HCT116 (cell line): ENCODE measurements around the gene DNAJB13. TPM values are rescaled to one million over a fixed set of nuclear protein-coding genes. Genes with fewer than 3 reads are reported as not detected.

Experiments
- ATAC-seq: fragments of 200-7000 bp; cut with Tn5 transposase; 2 replicates; pipeline ENCODE4 v1.9.1; 2020; ENCODE audit warnings: mild to moderate bottlenecking, moderate library complexity
- BruUV-seq: library from RNA; stranded (reverse); fragments of 400-500 nt; replicated peaks from 2 replicates; lab custom pipeline; 2021; lab: Mats Ljungman, UMichigan
- CTCF ChIA-PET: fragments of 300-600 bp; sonication (Branson Sonifier 250); formaldehyde crosslinking; loops from one replicate; lab custom pipeline; 2021; ENCODE audit warnings: antibody characterized with exemption; lab: Charles Lee
- POLR2A ChIA-PET: fragments of 300-600, 350-600 bp; sonication (Branson Sonifier 250); formaldehyde crosslinking; loops from one replicate; lab custom pipeline; 2021; ENCODE audit warnings: antibody characterized with exemption; lab: Charles Lee
- RAD21 ChIA-PET, 2 experiments: fragments of 300-600 bp; sonication (Branson Sonifier 250); formaldehyde crosslinking; loops; one replicate each; lab custom pipeline; 2023; ENCODE audit warnings: low total read pairs in 2 of 2; ENCODE audit not compliant: uncharacterized antibody in 2 of 2, unreplicated experiment in 2 of 2, low non-redundant PET in 1 of 2; lab: Charles Lee
- DNase-seq: peaks from one replicate; pipeline ENCODE4 v3.0.0-alpha.2; 2010; ENCODE audit warnings: low read depth, low spot score
- H2AFZ ChIP-seq: fragments of 200-600 bp; shearing (Covaris generic), sonication (generic); 2 replicates; pipeline ENCODE4 v1.6.1; 2017; ENCODE audit warnings: low read depth, mixed run types, mixed read lengths, antibody characterized with exemption, low read length; ENCODE audit not compliant: poor library complexity, severe bottlenecking
- H3K27ac ChIP-seq: 2 replicates; pipeline ENCODE4 v1.5.1; 2012; ENCODE audit warnings: low read depth, low read length
- H3K27me3 ChIP-seq: fragments of 200-600 bp; sonication (generic); 2 replicates; pipeline ENCODE4 v1.6.1; 2016; ENCODE audit warnings: mixed run types, low read length, mixed read lengths; ENCODE audit not compliant: insufficient read depth
- H3K36me3 ChIP-seq, 2 experiments: fragments of 200-500 bp in 1 of 2; fragments of 200-600 bp in 1 of 2; sonication (Bioruptor generic) in 1 of 2; sonication (generic) in 1 of 2; 2 replicates each; pipeline versions ENCODE4 v1.5.1 to v1.6.1; 2014 to 2016; ENCODE audit warnings: low read length in 2 of 2, inconsistent platforms in 1 of 2, mixed read lengths in 1 of 2, mixed run types in 1 of 2; ENCODE audit not compliant: insufficient read depth in 2 of 2, control insufficient read depth in 1 of 2
- H3K4me1 ChIP-seq, 2 experiments: fragments of 200-600 bp in 1 of 2; sonication (generic) in 1 of 2; 2 replicates each; pipeline versions ENCODE4 v1.5.1 to v1.6.1; 2012 to 2017; ENCODE audit warnings: low read length in 2 of 2, inconsistent platforms in 1 of 2, mild to moderate bottlenecking in 1 of 2, mixed read lengths in 1 of 2, mixed run types in 1 of 2, moderate library complexity in 1 of 2; ENCODE audit not compliant: insufficient read depth in 2 of 2, control insufficient read depth in 1 of 2
- H3K4me2 ChIP-seq: fragments of 200-600 bp; sonication (generic); 2 replicates; pipeline ENCODE4 v1.6.1; 2017; ENCODE audit warnings: mixed run types, low read length, mixed read lengths
- H3K4me3 ChIP-seq, 2 experiments: fragments of 200-600 bp in 1 of 2; sonication (generic) in 1 of 2; replicated peaks in 1 of 2; 2 replicates each; pipeline ENCODE4 v1.5.1; 2011 to 2016; ENCODE audit warnings: low read length in 2 of 2, control low read depth in 1 of 2, low read depth in 1 of 2, mild to moderate bottlenecking in 1 of 2, mixed read lengths in 1 of 2, mixed run types in 1 of 2
- H3K79me2 ChIP-seq: fragments of 200-600 bp; sonication (generic); 2 replicates; pipeline ENCODE4 v1.6.1; 2017; ENCODE audit warnings: mild to moderate bottlenecking, mixed run types, low read length, moderate library complexity, mixed read lengths; ENCODE audit not compliant: insufficient read depth
- H3K9ac ChIP-seq: fragments of 200-600 bp; sonication (generic); 2 replicates; pipeline ENCODE4 v1.6.1; 2016; ENCODE audit warnings: low read length, mixed read lengths
- H3K9me2 ChIP-seq: fragments of 200-600 bp; sonication (generic), shearing (Covaris generic); 2 replicates; pipeline ENCODE4 v1.6.1; 2017; ENCODE audit warnings: mixed run types, mild to moderate bottlenecking, moderate library complexity; ENCODE audit not compliant: insufficient read depth
- H3K9me3 ChIP-seq, 2 experiments: fragments of 200-500 bp in 1 of 2; fragments of 200-600 bp in 1 of 2; sonication (Bioruptor generic) in 1 of 2; sonication (generic) in 1 of 2; 2 replicates each; pipeline ENCODE4 v1.6.1; 2014 to 2017; ENCODE audit warnings: low read length in 2 of 2, mixed read lengths in 2 of 2, inconsistent platforms in 1 of 2, low read depth in 1 of 2, mild to moderate bottlenecking in 1 of 2, mixed run types in 1 of 2, moderate library complexity in 1 of 2; ENCODE audit not compliant: control insufficient read depth in 1 of 2, insufficient read depth in 1 of 2
- H4K20me1 ChIP-seq: fragments of 200-600 bp; sonication (generic), shearing (Covaris generic); 2 replicates; pipeline ENCODE4 v1.6.1; 2017; ENCODE audit warnings: mixed run types, mild to moderate bottlenecking, moderate library complexity; ENCODE audit not compliant: insufficient read depth
- EGR1 ChIP-seq: IDR thresholded peaks from 2 replicates; pipeline ENCODE4 v1.6.1; 2012; ENCODE audit warnings: low read depth
- ELF1 ChIP-seq: IDR thresholded peaks from 2 replicates; pipeline ENCODE4 v1.6.1; 2012; ENCODE audit warnings: low read depth, borderline replicate concordance
- FOSL1 ChIP-seq: IDR thresholded peaks from 2 replicates; pipeline ENCODE4 v1.6.1; 2012; ENCODE audit warnings: low read depth
- POLR2A ChIP-seq: IDR thresholded peaks from 2 replicates; pipeline ENCODE4 v1.7.0; 2011; ENCODE audit warnings: borderline replicate concordance; ENCODE audit not compliant: insufficient read depth, insufficient read length; ENCODE audit errors: extremely low read depth
- POLR2AphosphoS5 ChIP-seq: IDR thresholded peaks from 2 replicates; pipeline ENCODE4 v1.6.1; 2011; ENCODE audit warnings: mild to moderate bottlenecking, low read depth, low read length, moderate library complexity
- RAD21 ChIP-seq: IDR thresholded peaks from 2 replicates; pipeline ENCODE4 v1.6.1; 2012; ENCODE audit warnings: low read depth, mild to moderate bottlenecking
- YY1 ChIP-seq: IDR thresholded peaks from 2 replicates; pipeline ENCODE4 v1.6.1; 2011; ENCODE audit warnings: low read length, low read depth, moderate library complexity, mild to moderate bottlenecking; ENCODE audit not compliant: insufficient replicate concordance; ENCODE audit errors: extremely low read depth
- intact Hi-C: fragments of 100-400 bp; cut with micrococcal nuclease; formaldehyde crosslinking; loops from 2 replicates; pipeline ENCODE4 v1.10.0; 2022
- total RNA-seq: library from RNA; stranded (reverse); gene quantifications from one replicate; pipeline ENCODE4 v1.2.1, GENCODE V29; 2021; ENCODE audit not compliant: unreplicated experiment
- TF ChIP-seq, protein P1 (sequence below), 3 experiments: fragments of 200-600 bp in 1 of 3; sonication (generic) in 1 of 3; IDR thresholded peaks in 2 of 3; conservative IDR thresholded peaks in 1 of 3; 2 replicates each; pipeline ENCODE4 v1.5.1; 2012 to 2017; ENCODE audit warnings: low read depth in 2 of 3, low read length in 2 of 3, antibody characterized with exemption in 1 of 3, borderline replicate concordance in 1 of 3, control low read depth in 1 of 3, mild to moderate bottlenecking in 1 of 3, mixed read lengths in 1 of 3, mixed run types in 1 of 3, moderate library complexity in 1 of 3; ENCODE audit not compliant: insufficient read depth in 1 of 3
- TF ChIP-seq, protein P2 (sequence below): IDR thresholded peaks from 2 replicates; pipeline ENCODE4 v1.6.1; 2012
- TF ChIP-seq, protein P3 (sequence below): IDR thresholded peaks from 2 replicates; pipeline ENCODE4 v1.6.1; 2012; ENCODE audit warnings: low read depth

Gene DNAJB13
- total RNA-seq, 1 experiment from 2014 or later = 0.22 TPM

GRCh38 chr11:74009230-74009547 is 58.4 kb downstream of the DNAJB13 start (continued):
- TF ChIP-seq, protein P1, sequence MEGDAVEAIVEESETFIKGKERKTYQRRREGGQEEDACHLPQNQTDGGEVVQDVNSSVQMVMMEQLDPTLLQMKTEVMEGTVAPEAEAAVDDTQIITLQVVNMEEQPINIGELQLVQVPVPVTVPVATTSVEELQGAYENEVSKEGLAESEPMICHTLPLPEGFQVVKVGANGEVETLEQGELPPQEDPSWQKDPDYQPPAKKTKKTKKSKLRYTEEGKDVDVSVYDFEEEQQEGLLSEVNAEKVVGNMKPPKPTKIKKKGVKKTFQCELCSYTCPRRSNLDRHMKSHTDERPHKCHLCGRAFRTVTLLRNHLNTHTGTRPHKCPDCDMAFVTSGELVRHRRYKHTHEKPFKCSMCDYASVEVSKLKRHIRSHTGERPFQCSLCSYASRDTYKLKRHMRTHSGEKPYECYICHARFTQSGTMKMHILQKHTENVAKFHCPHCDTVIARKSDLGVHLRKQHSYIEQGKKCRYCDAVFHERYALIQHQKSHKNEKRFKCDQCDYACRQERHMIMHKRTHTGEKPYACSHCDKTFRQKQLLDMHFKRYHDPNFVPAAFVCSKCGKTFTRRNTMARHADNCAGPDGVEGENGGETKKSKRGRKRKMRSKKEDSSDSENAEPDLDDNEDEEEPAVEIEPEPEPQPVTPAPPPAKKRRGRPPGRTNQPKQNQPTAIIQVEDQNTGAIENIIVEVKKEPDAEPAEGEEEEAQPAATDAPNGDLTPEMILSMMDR (IDR thresholded peaks at IDR 0.05 in 2 of 3, conservative IDR thresholded peaks at IDR 0.05 in 1 of 3; ENCODE audit: borderline replicate concordance in 1 of 3, insufficient read depth in 1 of 3, low read depth in 2 of 3, low read length in 2 of 3) = no peak
- no peak for TF ChIP-seq EGR1
- TF ChIP-seq YY1 = no peak

- no peak overlapping the region for H3K4me2 ChIP-seq
- H3K4me1 ChIP-seq = no peaks in the 10 kb centered on the region
- ATAC-seq (no peak), DNase-seq (no peak)
- no peak overlapping the region for H3K27ac ChIP-seq
- H3K79me2 ChIP-seq = no peaks in the 10 kb centered on the region
- H3K36me3 ChIP-seq = no peaks in the 10 kb centered on the region; a peak in 1 of 4 replicates
- no peak overlapping the region for H3K9ac ChIP-seq
- CTCF ChIA-PET = no interaction called here
- H3K9me3 ChIP-seq = no peaks in the 10 kb centered on the region
- no peaks in the 10 kb centered on the region for H3K27me3 ChIP-seq
- RAD21 ChIA-PET = no interaction called here
- H4K20me1 ChIP-seq = no peaks in the 10 kb centered on the region
- intact Hi-C loops = no loop called here
- TF ChIP-seq FOSL1 (no peak), POLR2AphosphoS5 (no peak), ELF1 (no peak), POLR2A (no peak), RAD21 (no peak)
- TF ChIP-seq, protein P2, sequence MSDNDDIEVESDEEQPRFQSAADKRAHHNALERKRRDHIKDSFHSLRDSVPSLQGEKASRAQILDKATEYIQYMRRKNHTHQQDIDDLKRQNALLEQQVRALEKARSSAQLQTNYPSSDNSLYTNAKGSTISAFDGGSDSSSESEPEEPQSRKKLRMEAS = no peak
- TF ChIP-seq, protein P3, sequence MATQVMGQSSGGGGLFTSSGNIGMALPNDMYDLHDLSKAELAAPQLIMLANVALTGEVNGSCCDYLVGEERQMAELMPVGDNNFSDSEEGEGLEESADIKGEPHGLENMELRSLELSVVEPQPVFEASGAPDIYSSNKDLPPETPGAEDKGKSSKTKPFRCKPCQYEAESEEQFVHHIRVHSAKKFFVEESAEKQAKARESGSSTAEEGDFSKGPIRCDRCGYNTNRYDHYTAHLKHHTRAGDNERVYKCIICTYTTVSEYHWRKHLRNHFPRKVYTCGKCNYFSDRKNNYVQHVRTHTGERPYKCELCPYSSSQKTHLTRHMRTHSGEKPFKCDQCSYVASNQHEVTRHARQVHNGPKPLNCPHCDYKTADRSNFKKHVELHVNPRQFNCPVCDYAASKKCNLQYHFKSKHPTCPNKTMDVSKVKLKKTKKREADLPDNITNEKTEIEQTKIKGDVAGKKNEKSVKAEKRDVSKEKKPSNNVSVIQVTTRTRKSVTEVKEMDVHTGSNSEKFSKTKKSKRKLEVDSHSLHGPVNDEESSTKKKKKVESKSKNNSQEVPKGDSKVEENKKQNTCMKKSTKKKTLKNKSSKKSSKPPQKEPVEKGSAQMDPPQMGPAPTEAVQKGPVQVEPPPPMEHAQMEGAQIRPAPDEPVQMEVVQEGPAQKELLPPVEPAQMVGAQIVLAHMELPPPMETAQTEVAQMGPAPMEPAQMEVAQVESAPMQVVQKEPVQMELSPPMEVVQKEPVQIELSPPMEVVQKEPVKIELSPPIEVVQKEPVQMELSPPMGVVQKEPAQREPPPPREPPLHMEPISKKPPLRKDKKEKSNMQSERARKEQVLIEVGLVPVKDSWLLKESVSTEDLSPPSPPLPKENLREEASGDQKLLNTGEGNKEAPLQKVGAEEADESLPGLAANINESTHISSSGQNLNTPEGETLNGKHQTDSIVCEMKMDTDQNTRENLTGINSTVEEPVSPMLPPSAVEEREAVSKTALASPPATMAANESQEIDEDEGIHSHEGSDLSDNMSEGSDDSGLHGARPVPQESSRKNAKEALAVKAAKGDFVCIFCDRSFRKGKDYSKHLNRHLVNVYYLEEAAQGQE = no peak
- TF ChIP-seq, protein P1 (IDR thresholded peaks at IDR 0.05 in 2 of 3, conservative IDR thresholded peaks at IDR 0.05 in 1 of 3; ENCODE audit: borderline replicate concordance in 1 of 3, insufficient read depth in 1 of 3, low read depth in 2 of 3, low read length in 2 of 3) = no peak
- no peak overlapping the region for H3K4me3 ChIP-seq
- no peaks in the 10 kb centered on the region for H3K9me2 ChIP-seq
- no peak overlapping the region for H2AFZ ChIP-seq
- no TSS peak for BruUV-seq
- POLR2A ChIA-PET = no interaction called here
Measured at GRCh38 chr11:74009675-74010305, 59.0 kb downstream of the DNAJB13 start.
